ENCODE measurements around the gene IRF3. TPM values are rescaled to one million over a fixed set of nuclear protein-coding genes. Genes with fewer than 3 reads are reported as not detected.

Gene IRF3
- total and polyA plus RNA-seq, 2 donors (not counting 1 experiment from before 2014, with no cell fraction given) = 233 to 262 TPM

- H3K4me2 ChIP-seq (replicated peaks; ENCODE audit: low read depth, low read length, poor library complexity, severe bottlenecking) = no peak overlapping the region
- H3K4me3 Mint-ChIP-seq = no peak overlapping the region
- DNase-seq (no peak), ATAC-seq (ENCODE audit: low read depth) (no peak)
- WGBS (ENCODE audit: insufficient coverage) = 100% methylated on average over 6 of the region's 8 CpGs
- peaks cover 4 to 11% of the 10 kb centered on the region in 2 donors for H3K4me1 ChIP-seq (ENCODE audit: control insufficient read depth in 2 of 2, insufficient read depth in 2 of 2, low read length in 2 of 2)
- no peaks in the 10 kb centered on the region for H4K20me1 ChIP-seq (ENCODE audit: control insufficient read depth, insufficient read depth, low read length, poor library complexity, severe bottlenecking)
- ChIA-PET CTCF (interaction anchor here (0.5 kb wide), 1 partner anchor 52 kb away, joined by 3 read pairs; no protein-coding TSS in a partner anchor), POLR2A (interaction anchor here (0.6 kb wide), 1 partner anchor 13 kb away, joined by 3 read pairs; no protein-coding TSS in a partner anchor)
- no peak for TF ChIP-seq EZH2 (IDR thresholded peaks at IDR 0.05; ENCODE audit: borderline replicate concordance, insufficient read depth, low read depth, low read length, poor library complexity, severe bottlenecking)
- no peak for TF ChIP-seq CTCF (IDR thresholded peaks at IDR 0.05)
- H3K27me3 Mint-ChIP-seq = peaks cover 4% of the 10 kb centered on the region
- H3K4me1 Mint-ChIP-seq = peaks cover 8% of the 10 kb centered on the region
- no peak overlapping the region for H2AFZ ChIP-seq (ENCODE audit: insufficient read depth, low read depth, low read length, poor library complexity, severe bottlenecking)
- intact Hi-C loops (cut with micrococcal nuclease) = no loop called here
- no peaks in the 10 kb centered on the region for H3K36me3 ChIP-seq (replicated peaks in 1 of 2; ENCODE audit: control extremely low read depth in 1 of 2, control insufficient read depth in 1 of 2, extremely low read depth in 1 of 2, insufficient read depth in 2 of 2, low read length in 1 of 2)
- H3K27ac Mint-ChIP-seq = no peak overlapping the region
- no peaks in the 10 kb centered on the region for H3K9me3 Mint-ChIP-seq (ENCODE audit: insufficient read depth)
- no peak overlapping the region for H3K4me3 ChIP-seq (ENCODE audit: control extremely low read depth in 1 of 5, extremely low read depth in 1 of 5, insufficient read depth in 1 of 5, low read depth in 2 of 5, low read length in 4 of 5)
- H3K79me2 ChIP-seq (ENCODE audit: control insufficient read depth, insufficient read depth, low read length) = no peaks in the 10 kb centered on the region
- peaks cover 0 to 8% (median 0%) of the 10 kb centered on the region in 3 donors for H3K9me3 ChIP-seq (ENCODE audit: control extremely low read depth in 1 of 3, control insufficient read depth in 2 of 3, insufficient read depth in 1 of 3, low read length in 2 of 3)
- H3K9ac ChIP-seq (ENCODE audit: low read length) = no peak overlapping the region
- no peak overlapping the region for H3K27ac ChIP-seq (ENCODE audit: low read length in 2 of 2)
- H3K27me3 ChIP-seq (replicated peaks in 1 of 4; ENCODE audit: control extremely low read depth in 1 of 4, control insufficient read depth in 3 of 4, insufficient read depth in 4 of 4, low read length in 3 of 4) = no peaks in the 10 kb centered on the region
Measured at GRCh38 chr19:49713236-49713845, 47.7 kb upstream of the IRF3 start.

- peaks cover 2 to 5% of the 10 kb centered on the region in 2 donors for H3K4me1 ChIP-seq (ENCODE audit: control insufficient read depth in 2 of 2, insufficient read depth in 2 of 2, low read length in 2 of 2)
- ATAC-seq (ENCODE audit: low read depth) = no peak
- H3K79me2 ChIP-seq (ENCODE audit: control insufficient read depth, insufficient read depth, low read length) = no peaks in the 10 kb centered on the region
- no peak overlapping the region for H3K4me3 ChIP-seq (ENCODE audit: control extremely low read depth in 1 of 5, extremely low read depth in 1 of 5, insufficient read depth in 1 of 5, low read depth in 2 of 5, low read length in 4 of 5)
- peaks cover 4% of the 10 kb centered on the region for H3K27me3 Mint-ChIP-seq
- H3K9me3 ChIP-seq (ENCODE audit: control extremely low read depth in 1 of 3, control insufficient read depth in 2 of 3, insufficient read depth in 1 of 3, low read length in 2 of 3) = peaks cover 0 to 3% (median 0%) of the 10 kb centered on the region in 3 donors
- H4K20me1 ChIP-seq (ENCODE audit: control insufficient read depth, insufficient read depth, low read length, poor library complexity, severe bottlenecking) = no peaks in the 10 kb centered on the region
- no peak for TF ChIP-seq EZH2 (IDR thresholded peaks at IDR 0.05; ENCODE audit: borderline replicate concordance, insufficient read depth, low read depth, low read length, poor library complexity, severe bottlenecking)
- TF ChIP-seq CTCF (IDR thresholded peaks at IDR 0.05) = no peak
- ChIA-PET POLR2A (interaction anchor here (0.6 kb wide), 1 partner anchor 12 kb away, joined by 3 read pairs; no protein-coding TSS in a partner anchor), CTCF (no interaction called here)
- H3K27ac Mint-ChIP-seq = no peak overlapping the region
- H3K4me3 Mint-ChIP-seq = no peak overlapping the region
- H3K9me3 Mint-ChIP-seq (ENCODE audit: insufficient read depth) = no peaks in the 10 kb centered on the region
- intact Hi-C loops (cut with micrococcal nuclease) = no loop called here
- H3K36me3 ChIP-seq (replicated peaks in 1 of 2; ENCODE audit: control extremely low read depth in 1 of 2, control insufficient read depth in 1 of 2, extremely low read depth in 1 of 2, insufficient read depth in 2 of 2, low read length in 1 of 2) = no peaks in the 10 kb centered on the region
- no peak overlapping the region for H3K4me2 ChIP-seq (replicated peaks; ENCODE audit: low read depth, low read length, poor library complexity, severe bottlenecking)
- H3K27ac ChIP-seq (ENCODE audit: low read length in 2 of 2) = no peak overlapping the region
- WGBS (ENCODE audit: insufficient coverage) = 76% methylated on average over 17 of the region's 20 CpGs
- no peak overlapping the region for H2AFZ ChIP-seq (ENCODE audit: insufficient read depth, low read depth, low read length, poor library complexity, severe bottlenecking)
- no peak for DNase-seq
- H3K27me3 ChIP-seq (replicated peaks in 1 of 4; ENCODE audit: control extremely low read depth in 1 of 4, control insufficient read depth in 3 of 4, insufficient read depth in 4 of 4, low read length in 3 of 4) = no peaks in the 10 kb centered on the region
- H3K4me1 Mint-ChIP-seq = peaks cover 4% of the 10 kb centered on the region
- no peak overlapping the region for H3K9ac ChIP-seq (ENCODE audit: low read length)
Measured at GRCh38 chr19:49712397-49712859, 46.8 kb upstream of the IRF3 start.
